GM12891 (cell line): ENCODE measurements around the gene SLCO4A1.

ENCODE experiments used
- POLR2A ChIP-seq: IDR thresholded peaks from 2 replicates; pipeline ENCODE4 v1.6.1; 2011; ENCODE audit warnings: low read depth, low read length, control low read depth
- POLR2AphosphoS5 ChIP-seq: IDR thresholded peaks from 2 replicates; pipeline ENCODE4 v1.6.1; 2011; ENCODE audit warnings: low read depth, low read length, control low read depth
- TAF1 ChIP-seq: IDR thresholded peaks from 2 replicates; pipeline ENCODE4 v1.6.1; 2011; ENCODE audit warnings: low read depth, low read length, control low read depth

DNA sequence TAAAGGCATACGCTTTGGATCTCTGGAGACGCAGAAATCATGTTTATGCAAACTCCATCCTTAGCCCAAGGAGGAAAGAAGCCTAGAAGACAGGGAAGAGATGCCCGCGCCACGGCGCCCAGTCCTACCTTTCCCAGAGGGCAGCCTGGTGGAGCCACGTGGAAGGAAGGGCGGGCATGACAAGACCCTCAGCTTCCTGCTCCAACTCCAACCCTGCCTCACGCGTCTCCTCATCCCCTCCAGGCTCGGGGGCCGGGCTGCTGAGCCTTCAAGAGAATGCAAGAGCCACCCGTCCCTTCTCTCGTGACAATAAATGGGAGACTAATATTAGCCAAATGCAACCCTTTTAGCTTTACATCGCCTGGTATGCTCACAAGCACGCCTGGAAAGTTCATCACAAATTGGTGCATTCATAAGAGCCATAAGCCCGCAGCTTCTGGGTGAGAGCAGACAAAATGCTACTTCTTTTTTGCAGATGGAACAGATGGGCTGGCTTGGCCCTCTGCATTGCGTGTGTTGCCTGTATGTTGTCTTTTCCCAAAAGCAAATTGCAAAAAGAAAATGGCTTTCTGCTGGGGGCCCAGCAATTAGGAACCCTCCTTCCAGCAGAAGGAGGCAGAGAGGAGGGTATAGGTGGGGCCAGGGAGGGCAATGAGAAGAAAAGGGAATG is 58.1 kb downstream of the SLCO4A1 start:
- no peak for TF ChIP-seq TAF1
- no peak for TF ChIP-seq POLR2A
- no peak for TF ChIP-seq POLR2AphosphoS5
